SK-N-SH (cell line): ENCODE results near the gene CFAP57. TPM values are rescaled to one million over a fixed set of nuclear protein-coding genes. Genes with fewer than 3 reads are reported as not detected.

Experiments used
- CTCF ChIA-PET: fragments of 300-600, 350-600 bp; formaldehyde crosslinking; extraction: SDS; loops from one replicate; lab custom pipeline; 2021; lab: Yijun Ruan, JAX
- POLR2A ChIA-PET: fragments of 350-600 bp; sonication (Branson Sonifier 250); formaldehyde crosslinking; extraction: SDS; loops from one replicate; lab custom pipeline; 2020; ENCODE audit warnings: antibody characterized with exemption, inconsistent platforms; lab: Yijun Ruan, JAX
- DNase-seq: peaks from one replicate; pipeline ENCODE4 v3.0.0; 2012
- H2AFZ ChIP-seq: fragments of 200-600 bp; sonication (generic); 2 replicates; pipeline ENCODE4 v1.8.1; 2016; ENCODE audit warnings: antibody characterized with exemption, mild to moderate bottlenecking, low read depth
- H3F3A ChIP-seq: fragments of 200-600 bp; sonication (generic); replicated peaks from 2 replicates; pipeline ENCODE3; 2016; ENCODE audit warnings: antibody characterized with exemption, mild to moderate bottlenecking; ENCODE audit not compliant: insufficient read depth
- H3K27ac ChIP-seq, 2 experiments: fragments of 200-500 bp in 1 of 2; fragments of 200-600 bp in 1 of 2; sonication (Bioruptor generic) in 1 of 2; sonication (generic), shearing (Covaris generic) in 1 of 2; 2 replicates each; pipeline versions ENCODE4 v1.5.1 to v1.6.1; 2014 to 2016; ENCODE audit warnings: low read depth in 2 of 2, inconsistent platforms in 1 of 2, low read length in 1 of 2, mild to moderate bottlenecking in 1 of 2, mixed read lengths in 1 of 2
- H3K27me3 ChIP-seq: fragments of 200-600 bp; sonication (generic), shearing (Covaris generic); 2 replicates; pipeline ENCODE4 v1.6.1; 2016; ENCODE audit warnings: mixed run types; ENCODE audit not compliant: insufficient read depth
- H3K36me3 ChIP-seq, 2 experiments: fragments of 200-500 bp in 1 of 2; fragments of 200-600 bp in 1 of 2; sonication (Bioruptor generic) in 1 of 2; sonication (generic) in 1 of 2; replicated peaks in 1 of 2; 2 replicates each; pipeline versions ENCODE3 to v1.5.1; 2014 to 2016; ENCODE audit warnings: low read length in 1 of 2, mild to moderate bottlenecking in 1 of 2; ENCODE audit not compliant: insufficient read depth in 2 of 2, control insufficient read depth in 1 of 2
- H3K4me1 ChIP-seq, 2 experiments: fragments of 200-500 bp in 1 of 2; fragments of 200-600 bp in 1 of 2; sonication (Bioruptor generic) in 1 of 2; sonication (generic), shearing (Covaris generic) in 1 of 2; 2 replicates each; pipeline versions ENCODE4 v1.5.1 to v1.6.1; 2014 to 2016; ENCODE audit warnings: low read depth in 1 of 2, low read length in 1 of 2, mixed run types in 1 of 2; ENCODE audit not compliant: insufficient read depth in 2 of 2, control insufficient read depth in 1 of 2
- H3K4me2 ChIP-seq: fragments of 200-600 bp; sonication (generic), shearing (Covaris generic); 2 replicates; pipeline ENCODE4 v1.6.1; 2017; ENCODE audit warnings: mixed run types
- H3K4me3 ChIP-seq, 2 experiments: fragments of 200-500 bp in 1 of 2; fragments of 200-600 bp in 1 of 2; sonication (Bioruptor generic) in 1 of 2; sonication (generic), shearing (Covaris generic) in 1 of 2; 2 replicates each; pipeline versions ENCODE4 v1.5.1 to v1.8.1; 2014 to 2016; ENCODE audit warnings: low read depth in 2 of 2, inconsistent platforms in 1 of 2, low read length in 1 of 2, mild to moderate bottlenecking in 1 of 2, mixed read lengths in 1 of 2, moderate library complexity in 1 of 2
- H3K79me2 ChIP-seq: fragments of 200-600 bp; sonication (generic); 2 replicates; pipeline ENCODE4 v1.8.1; 2017; ENCODE audit warnings: mild to moderate bottlenecking; ENCODE audit not compliant: insufficient read depth
- H3K9ac ChIP-seq: fragments of 200-600 bp; sonication (generic); 2 replicates; pipeline ENCODE4 v1.6.1; 2017; ENCODE audit warnings: mixed run types
- H3K9me2 ChIP-seq: fragments of 200-600 bp; sonication (generic); 2 replicates; pipeline ENCODE4 v1.6.1; 2017; ENCODE audit warnings: mixed run types
- H3K9me3 ChIP-seq: fragments of 200-600 bp; sonication (generic); 2 replicates; pipeline ENCODE4 v1.6.1; 2017; ENCODE audit warnings: mixed run types, mild to moderate bottlenecking, moderate library complexity
- H4K20me1 ChIP-seq: fragments of 200-600 bp; sonication (generic); 2 replicates; pipeline ENCODE4 v1.6.1; 2017; ENCODE audit warnings: mild to moderate bottlenecking, mixed run types; ENCODE audit not compliant: insufficient read depth
- CHD2 ChIP-seq: fragments of 150-350 bp; IDR thresholded peaks from 2 replicates; pipeline ENCODE4 v1.6.1; 2018; ENCODE audit warnings: low read length; ENCODE audit not compliant: partially characterized antibody
- ELF1 ChIP-seq: IDR thresholded peaks from 2 replicates; pipeline ENCODE4 v1.4.0; 2012
- EP300 ChIP-seq, 2 experiments: IDR thresholded peaks; 2 replicates each; pipeline versions ENCODE4 v1.4.0 to v1.6.1; 2012; ENCODE audit warnings: borderline replicate concordance in 1 of 2, low read depth in 1 of 2, low read length in 1 of 2
- FOSL2 ChIP-seq: IDR thresholded peaks from 2 replicates; pipeline ENCODE4 v1.4.0; 2012; ENCODE audit warnings: low read depth, mild to moderate bottlenecking, moderate library complexity, borderline replicate concordance
- FOXJ3 ChIP-seq: sonication (generic); formaldehyde crosslinking; IDR thresholded peaks from 2 replicates; pipeline ENCODE4 v1.5.1; 2020; ENCODE audit warnings: mild to moderate bottlenecking, missing genetic modification reagents
- FOXM1 ChIP-seq: IDR thresholded peaks from 2 replicates; pipeline ENCODE4 v1.4.0; 2012; ENCODE audit warnings: low read depth, mild to moderate bottlenecking
- GABPA ChIP-seq: IDR thresholded peaks from 2 replicates; pipeline ENCODE4 v1.4.0; 2012; ENCODE audit warnings: low read depth, mild to moderate bottlenecking
- GATA2 ChIP-seq: sonication (generic); formaldehyde crosslinking; IDR thresholded peaks from 2 replicates; pipeline ENCODE4 v1.5.0; 2020; ENCODE audit warnings: mild to moderate bottlenecking, missing genetic modification reagents
- JUND ChIP-seq: IDR thresholded peaks from 2 replicates; pipeline ENCODE4 v1.4.0; 2012
- MXI1 ChIP-seq: IDR thresholded peaks from 2 replicates; pipeline ENCODE4 v1.6.1; 2012; ENCODE audit warnings: mild to moderate bottlenecking, low read depth, low read length, improper control_type of control experiment
- NRF1 ChIP-seq: IDR thresholded peaks from 2 replicates; pipeline ENCODE4 v1.6.1; 2012; ENCODE audit warnings: low read depth, mild to moderate bottlenecking, low read length
- POLR2AphosphoS5 ChIP-seq: IDR thresholded peaks from 2 replicates; pipeline ENCODE4 v1.6.1; 2012; ENCODE audit warnings: low read depth, low read length
- RCOR1 ChIP-seq: fragments of 150-350 bp; IDR thresholded peaks from 2 replicates; pipeline ENCODE4 v1.6.1; 2017; ENCODE audit warnings: antibody characterized with exemption, low read length
- REST ChIP-seq: IDR thresholded peaks from 2 replicates; pipeline ENCODE4 v1.6.1; 2012; ENCODE audit warnings: mild to moderate bottlenecking, low read depth, low read length, moderate library complexity
- SIN3A ChIP-seq: IDR thresholded peaks from 2 replicates; pipeline ENCODE4 v1.6.1; 2012; ENCODE audit warnings: low read depth, mild to moderate bottlenecking, low read length, moderate library complexity, borderline replicate concordance
- TCF12 ChIP-seq: IDR thresholded peaks from 2 replicates; pipeline ENCODE4 v1.4.0; 2012
- TEAD4 ChIP-seq: IDR thresholded peaks from 2 replicates; pipeline ENCODE4 v1.4.0; 2012; ENCODE audit warnings: mild to moderate bottlenecking, borderline replicate concordance; ENCODE audit not compliant: insufficient read depth
- WGBS: methylation state at CpG from one replicate; pipeline ENCODE4 v1.1.6; 2017; ENCODE audit warnings: low lambda C conversion rate; 5-methylcytosine and 5-hydroxymethylcytosine counted together
- polyA plus RNA-seq, 3 experiments: library from polyadenylated mRNA; depleted of rRNA; stranded (reverse); fragments of >200 nt; gene quantifications; 2 replicates each; pipeline ENCODE4 v1.2.3, GENCODE V29; 2012
- TF ChIP-seq, protein P1 (sequence below): IDR thresholded peaks from 2 replicates; pipeline ENCODE4 v1.4.0; 2012; ENCODE audit warnings: low read depth
- TF ChIP-seq, protein P2 (sequence below): IDR thresholded peaks from 2 replicates; pipeline ENCODE4 v1.4.0; 2012; ENCODE audit warnings: low read depth, borderline replicate concordance
- TF ChIP-seq, protein P3 (sequence below): fragments of 200-600 bp; sonication (generic); IDR thresholded peaks from 2 replicates; pipeline ENCODE4 v1.6.1; 2017; ENCODE audit warnings: antibody characterized with exemption, mild to moderate bottlenecking, moderate library complexity

Gene CFAP57
- polyA plus RNA-seq, 1 of the 3 experiments (the other 2 are of a cell fraction), result 0.36 TPM

DNA sequence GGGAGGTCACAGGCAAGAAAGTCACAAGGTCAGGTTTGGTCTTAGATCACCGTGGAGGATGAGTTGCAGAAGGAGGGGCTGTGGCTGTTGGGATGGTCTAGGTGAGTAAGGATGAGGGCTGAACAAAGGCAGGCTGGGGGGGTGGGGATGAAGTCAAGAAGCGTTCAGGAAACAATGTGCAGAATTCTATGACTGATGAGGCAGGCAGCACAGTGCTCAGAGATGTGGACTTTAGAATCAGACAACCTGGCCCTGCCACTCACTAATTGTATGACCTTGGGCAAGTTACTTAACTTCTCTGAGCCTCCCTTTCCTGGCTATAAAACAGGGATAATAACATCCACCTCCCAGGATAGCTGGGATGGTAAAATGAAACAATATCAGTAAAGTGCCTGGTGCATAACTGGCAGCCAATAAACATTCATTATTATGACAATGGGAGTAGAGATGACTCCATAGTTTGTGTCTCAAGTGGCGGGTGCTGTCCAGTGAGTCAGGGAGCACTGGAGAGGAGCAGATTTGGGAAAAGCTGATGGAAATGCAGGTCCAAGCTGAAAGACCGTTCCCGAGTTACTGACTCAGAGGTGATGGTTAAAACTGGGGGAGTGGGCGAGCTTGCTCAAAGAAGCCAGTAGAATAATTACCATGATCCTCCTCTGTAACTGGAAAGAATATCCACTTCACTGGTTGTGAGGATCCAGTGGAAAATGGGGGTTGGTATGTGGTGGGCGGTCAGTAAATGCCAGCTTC is 130.8 kb downstream of the CFAP57 start:
- H3K27me3 ChIP-seq, result no peaks in the 10 kb centered on the region
- H3K4me3 ChIP-seq, result no peak overlapping the region
- no peaks in the 10 kb centered on the region for H3K4me1 ChIP-seq
- TF ChIP-seq EP300 (IDR thresholded peaks at IDR 0.05; ENCODE audit: borderline replicate concordance in 1 of 2, low read depth in 1 of 2, low read length in 1 of 2) (no peak), SIN3A (no peak), POLR2AphosphoS5 (no peak), TEAD4 (no peak), FOXM1 (no peak), FOXJ3 (CRISPR knock-in tag) (no peak), FOSL2 (no peak), REST (0 out of 2 replicates have a peak, but pooled peaks have one; percentile 49)
- H3K9me2 ChIP-seq, result no peaks in the 10 kb centered on the region
- H3K9me3 ChIP-seq, result no peaks in the 10 kb centered on the region
- H3K27ac ChIP-seq, result no peak overlapping the region
- H3F3A ChIP-seq, result no peaks in the 10 kb centered on the region
- no peaks in the 10 kb centered on the region for H4K20me1 ChIP-seq
- ChIA-PET CTCF (interaction anchor here (0.6 to 1.1 kb wide), 2 partner anchors 13 to 76 kb away, joined by 4 read pairs; no protein-coding TSS in a partner anchor), POLR2A (no interaction called here)
- no peak overlapping the region for H3K9ac ChIP-seq
- no peak overlapping the region for H3K4me2 ChIP-seq
- 64% methylated on average over 7 of the region's 7 CpGs for WGBS
- H3K36me3 ChIP-seq, result no peaks in the 10 kb centered on the region
- H2AFZ ChIP-seq, result no peak overlapping the region
- DNase-seq, result no peak
- no peaks in the 10 kb centered on the region for H3K79me2 ChIP-seq

DNA sequence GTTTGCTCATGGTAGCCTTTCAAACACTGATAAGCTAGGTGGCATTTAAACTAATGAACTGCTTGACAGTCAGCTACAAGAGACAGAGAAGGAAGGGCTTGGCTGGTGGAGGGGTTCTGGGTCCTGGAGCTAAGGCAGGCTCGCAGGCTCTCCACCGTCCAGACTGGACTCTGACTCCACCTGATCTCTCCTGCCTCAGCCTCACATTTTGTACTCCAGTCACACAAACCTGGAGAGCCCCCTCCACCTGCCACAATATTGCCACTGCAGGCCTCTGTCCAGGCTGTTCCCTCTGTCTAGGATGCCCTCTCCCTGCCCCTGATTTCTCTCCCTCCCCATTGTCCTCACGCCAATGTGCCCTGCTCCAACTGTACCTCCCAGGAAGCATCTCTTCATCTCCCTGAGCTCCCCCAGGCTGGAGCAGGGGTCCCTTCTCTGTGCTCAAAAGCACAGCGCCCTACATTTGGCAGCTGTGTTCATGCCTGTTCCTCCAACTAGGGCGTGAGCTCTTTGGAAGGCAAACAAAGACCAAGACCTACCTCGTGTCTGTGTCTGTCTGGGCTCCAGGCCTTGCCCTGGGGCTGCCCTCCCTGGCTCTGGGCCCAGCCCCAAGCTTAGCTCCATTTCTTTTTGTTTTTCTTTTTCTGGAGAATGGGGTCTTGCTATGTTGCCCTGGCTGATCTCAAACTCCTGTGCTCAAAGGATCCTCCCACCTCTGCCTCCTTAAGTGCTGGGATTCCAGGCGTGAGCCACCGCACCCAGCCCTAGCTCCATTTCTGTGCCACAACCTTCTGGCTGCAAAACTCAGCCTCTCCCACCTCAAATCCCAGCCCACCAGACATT is 131.6 kb downstream of the CFAP57 start:
- no peak for DNase-seq
- no peaks in the 10 kb centered on the region for H3K27me3 ChIP-seq
- WGBS, result 74% methylated on average over 8 of the region's 8 CpGs
- H3K9me2 ChIP-seq, result no peaks in the 10 kb centered on the region
- no peaks in the 10 kb centered on the region for H3K79me2 ChIP-seq
- H2AFZ ChIP-seq, result no peak overlapping the region
- no peak overlapping the region for H3K4me2 ChIP-seq
- no peaks in the 10 kb centered on the region for H3K4me1 ChIP-seq
- H3F3A ChIP-seq, result no peaks in the 10 kb centered on the region
- H3K36me3 ChIP-seq, result no peaks in the 10 kb centered on the region
- no peak overlapping the region for H3K4me3 ChIP-seq
- ChIA-PET POLR2A (interaction anchor here (0.5 kb wide), 1 partner anchor 9 kb away, joined by 4 read pairs; no protein-coding TSS in a partner anchor), CTCF (interaction anchor here (0.6 to 1.1 kb wide), 2 partner anchors 12 to 77 kb away, joined by 4 read pairs; no protein-coding TSS in a partner anchor)
- no peaks in the 10 kb centered on the region for H4K20me1 ChIP-seq
- no peak overlapping the region for H3K27ac ChIP-seq
- TF ChIP-seq CHD2 (no peak), FOXM1 (no peak), JUND (no peak), RCOR1 (no peak), NRF1 (no peak), TEAD4 (no peak), TCF12 (no peak), GABPA (no peak), ELF1 (no peak), MXI1 (no peak), FOXJ3 (CRISPR knock-in tag) (no peak), FOSL2 (no peak), GATA2 (CRISPR knock-in tag) (no peak), SIN3A (no peak)
- TF ChIP-seq, protein P1, sequence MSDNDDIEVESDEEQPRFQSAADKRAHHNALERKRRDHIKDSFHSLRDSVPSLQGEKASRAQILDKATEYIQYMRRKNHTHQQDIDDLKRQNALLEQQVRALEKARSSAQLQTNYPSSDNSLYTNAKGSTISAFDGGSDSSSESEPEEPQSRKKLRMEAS, result no peak
- TF ChIP-seq, protein P2, sequence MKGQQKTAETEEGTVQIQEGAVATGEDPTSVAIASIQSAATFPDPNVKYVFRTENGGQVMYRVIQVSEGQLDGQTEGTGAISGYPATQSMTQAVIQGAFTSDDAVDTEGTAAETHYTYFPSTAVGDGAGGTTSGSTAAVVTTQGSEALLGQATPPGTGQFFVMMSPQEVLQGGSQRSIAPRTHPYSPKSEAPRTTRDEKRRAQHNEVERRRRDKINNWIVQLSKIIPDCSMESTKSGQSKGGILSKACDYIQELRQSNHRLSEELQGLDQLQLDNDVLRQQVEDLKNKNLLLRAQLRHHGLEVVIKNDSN, result no peak
- TF ChIP-seq, protein P3, sequence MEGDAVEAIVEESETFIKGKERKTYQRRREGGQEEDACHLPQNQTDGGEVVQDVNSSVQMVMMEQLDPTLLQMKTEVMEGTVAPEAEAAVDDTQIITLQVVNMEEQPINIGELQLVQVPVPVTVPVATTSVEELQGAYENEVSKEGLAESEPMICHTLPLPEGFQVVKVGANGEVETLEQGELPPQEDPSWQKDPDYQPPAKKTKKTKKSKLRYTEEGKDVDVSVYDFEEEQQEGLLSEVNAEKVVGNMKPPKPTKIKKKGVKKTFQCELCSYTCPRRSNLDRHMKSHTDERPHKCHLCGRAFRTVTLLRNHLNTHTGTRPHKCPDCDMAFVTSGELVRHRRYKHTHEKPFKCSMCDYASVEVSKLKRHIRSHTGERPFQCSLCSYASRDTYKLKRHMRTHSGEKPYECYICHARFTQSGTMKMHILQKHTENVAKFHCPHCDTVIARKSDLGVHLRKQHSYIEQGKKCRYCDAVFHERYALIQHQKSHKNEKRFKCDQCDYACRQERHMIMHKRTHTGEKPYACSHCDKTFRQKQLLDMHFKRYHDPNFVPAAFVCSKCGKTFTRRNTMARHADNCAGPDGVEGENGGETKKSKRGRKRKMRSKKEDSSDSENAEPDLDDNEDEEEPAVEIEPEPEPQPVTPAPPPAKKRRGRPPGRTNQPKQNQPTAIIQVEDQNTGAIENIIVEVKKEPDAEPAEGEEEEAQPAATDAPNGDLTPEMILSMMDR, result no peak
- H3K9me3 ChIP-seq, result no peaks in the 10 kb centered on the region
- H3K9ac ChIP-seq, result no peak overlapping the region
